GM12878 (cell line): ENCODE data around the gene OLIG3. TPM values are rescaled to one million over a fixed set of nuclear protein-coding genes. Genes with fewer than 3 reads are reported as not detected.

ENCODE experiments used
- ATAC-seq: fragments of 200-7000 bp; cut with Tn5 transposase; 3 replicates; pipeline ENCODE4 v1.9.1; 2020; ENCODE audit warnings: mild to moderate bottlenecking, moderate library complexity
- BruUV-seq: library from RNA; stranded (reverse); fragments of 400-500 nt; replicated peaks from 2 replicates; lab custom pipeline; 2021; lab: Mats Ljungman, UMichigan
- CTCF ChIA-PET: fragments of 300-600 bp; sonication (Branson Sonifier 250); formaldehyde crosslinking; extraction: SDS; loops from one replicate; lab custom pipeline; 2021; ENCODE audit warnings: inconsistent platforms; lab: Yijun Ruan, JAX
- POLR2A ChIA-PET: fragments of 350-600 bp; formaldehyde crosslinking; extraction: SDS; loops from one replicate; lab custom pipeline; 2021; ENCODE audit warnings: inconsistent platforms; lab: Charles Lee
- RAD21 ChIA-PET: fragments of 300-600 bp; sonication (Branson Sonifier 250); formaldehyde crosslinking; loops from one replicate; lab custom pipeline; 2023; ENCODE audit warnings: antibody characterized with exemption; ENCODE audit not compliant: unreplicated experiment; lab: Charles Lee
- SMC1A ChIA-PET: fragments of 300-600 bp; sonication (Branson Sonifier 250); formaldehyde crosslinking; loops from one replicate; lab custom pipeline; 2023; ENCODE audit not compliant: unreplicated experiment, uncharacterized antibody; lab: Charles Lee
- DNase-seq: peaks from one replicate; pipeline ENCODE4 v3.0.0-alpha.2; 2011; ENCODE audit warnings: low read depth, low spot score
- FAIRE-seq: peaks from 3 replicates; lab custom pipeline; 2011; peaks lifted over from hg19 to GRCh38; lab: Jason Lieb, UNC
- H2AFZ ChIP-seq: 2 replicates; pipeline ENCODE4 v1.6.0; 2011; ENCODE audit warnings: low read depth, low read length, control low read depth; ENCODE audit not compliant: control insufficient read depth
- H3K27ac ChIP-seq: 2 replicates; pipeline ENCODE4 v1.5.1; 2011; ENCODE audit warnings: control low read depth; ENCODE audit not compliant: control insufficient read depth, insufficient read depth
- H3K27me3 ChIP-seq, 2 experiments: replicated peaks in 1 of 2; 2 replicates each; pipeline versions ENCODE4 v1.6.0 to v1.6.1; 2011; ENCODE audit warnings: low read length in 1 of 2; ENCODE audit not compliant: control insufficient read depth in 2 of 2, insufficient read depth in 2 of 2
- H3K36me3 ChIP-seq, 2 experiments: 2 replicates each; pipeline ENCODE4 v1.5.1; 2011; ENCODE audit warnings: low read length in 1 of 2; ENCODE audit not compliant: control insufficient read depth in 2 of 2, insufficient read depth in 2 of 2
- H3K4me1 ChIP-seq: 2 replicates; pipeline ENCODE4 v1.6.1; 2011; ENCODE audit warnings: mild to moderate bottlenecking, low read length, moderate library complexity, mixed read lengths; ENCODE audit not compliant: control insufficient read depth, insufficient read depth
- H3K4me2 ChIP-seq: 2 replicates; pipeline ENCODE4 v1.6.0; 2011; ENCODE audit warnings: control low read depth; ENCODE audit not compliant: control insufficient read depth, insufficient read depth
- H3K4me3 ChIP-seq: fragments of 200-600 bp; sonication (generic); 2 replicates; pipeline ENCODE4 v1.5.1; 2016
- H3K79me2 ChIP-seq: 2 replicates; pipeline ENCODE4 v1.6.0; 2011; ENCODE audit warnings: low read length; ENCODE audit not compliant: control insufficient read depth, insufficient read depth
- H3K9ac ChIP-seq: 2 replicates; pipeline ENCODE4 v1.8.0; 2011; ENCODE audit warnings: low read length, control low read depth, mixed read lengths; ENCODE audit not compliant: control insufficient read depth, insufficient read depth
- H3K9me3 ChIP-seq: replicated peaks from 3 replicates; pipeline ENCODE4 v1.5.1; 2011; ENCODE audit warnings: mild to moderate bottlenecking, low read length; ENCODE audit not compliant: control insufficient read depth, insufficient read depth
- H4K20me1 ChIP-seq: 2 replicates; pipeline ENCODE4 v1.6.0; 2011; ENCODE audit not compliant: control insufficient read depth, insufficient read depth
- CBFB ChIP-seq: IDR thresholded peaks from 2 replicates; pipeline ENCODE4 v1.6.1; 2016; ENCODE audit warnings: antibody characterized with exemption, low read depth
- ETV6 ChIP-seq, 2 experiments: fragments of 450-650 bp in 1 of 2; IDR thresholded peaks in 1 of 2; conservative IDR thresholded peaks in 1 of 2; 2 replicates each; pipeline ENCODE4 v1.6.1; 2014; ENCODE audit warnings: antibody characterized with exemption in 1 of 2, borderline replicate concordance in 1 of 2, low read depth in 1 of 2, mild to moderate bottlenecking in 1 of 2, moderate library complexity in 1 of 2
- HDAC2 ChIP-seq: fragments of 200-600 bp; sonication (generic); IDR thresholded peaks from 2 replicates; pipeline ENCODE4 v1.6.1; 2017
- HDGF ChIP-seq: fragments of 450-650 bp; IDR thresholded peaks from 2 replicates; pipeline ENCODE4 v1.6.1; 2016; ENCODE audit warnings: antibody characterized with exemption
- JUND ChIP-seq: IDR thresholded peaks from 2 replicates; pipeline ENCODE4 v1.6.1; 2012; ENCODE audit warnings: low read depth, mild to moderate bottlenecking, low read length, improper control_type of control experiment, moderate library complexity
- KAT2A ChIP-seq: conservative IDR thresholded peaks from 2 replicates; pipeline ENCODE4 v1.6.1; 2011; ENCODE audit warnings: low read depth, low read length; ENCODE audit not compliant: control insufficient read depth
- KLF5 ChIP-seq: fragments of 450-650 bp; IDR thresholded peaks from 2 replicates; pipeline ENCODE4 v1.6.1; 2014; ENCODE audit warnings: mild to moderate bottlenecking; ENCODE audit not compliant: partially characterized antibody
- SIN3A ChIP-seq: IDR thresholded peaks from 2 replicates; pipeline ENCODE4 v1.6.1; 2012; ENCODE audit warnings: low read depth, low read length, improper control_type of control experiment
- SREBF1 ChIP-seq: IDR thresholded peaks from 2 replicates; pipeline ENCODE4 v1.6.1; 2012; ENCODE audit warnings: mild to moderate bottlenecking, low read length
- SUPT20H ChIP-seq: IDR thresholded peaks from 2 replicates; pipeline ENCODE4 v1.6.1; 2011; ENCODE audit warnings: low read depth, mild to moderate bottlenecking, low read length, moderate library complexity, borderline replicate concordance; ENCODE audit not compliant: control insufficient read depth
- TCF3 ChIP-seq: IDR thresholded peaks from 2 replicates; pipeline ENCODE4 v1.6.1; 2012; ENCODE audit warnings: low read depth, mild to moderate bottlenecking, low read length, borderline replicate concordance; ENCODE audit not compliant: insufficient read depth
- ZNF217 ChIP-seq: fragments of 450-650 bp; IDR thresholded peaks from 2 replicates; pipeline ENCODE4 v1.6.1; 2017; ENCODE audit warnings: antibody characterized with exemption, mild to moderate bottlenecking
- ZNF24 ChIP-seq: fragments of 450-650 bp; IDR thresholded peaks from 2 replicates; pipeline ENCODE4 v1.6.1; 2017; ENCODE audit warnings: antibody characterized with exemption, mild to moderate bottlenecking
- ZSCAN29 ChIP-seq: fragments of 450-650 bp; IDR thresholded peaks from 2 replicates; pipeline ENCODE4 v1.6.1; 2017; ENCODE audit warnings: mild to moderate bottlenecking, moderate library complexity
- WGBS: methylation state at CpG from one replicate; pipeline ENCODE4 v1.1.6; 2016; ENCODE audit warnings: low lambda C conversion rate; ENCODE audit not compliant: insufficient replicate concordance, insufficient coverage; ENCODE audit errors: missing lambda C conversion rate; 5-methylcytosine and 5-hydroxymethylcytosine counted together
- in situ Hi-C: fragments of 300-500 bp; cut with MboI; formaldehyde crosslinking; loops from 9 replicates; pipeline ENCODE4 v1.14.3; 2018; ENCODE audit warnings: mixed read lengths
- intact Hi-C: fragments of 100-400 bp; cut with micrococcal nuclease; formaldehyde crosslinking; loops from one replicate; pipeline ENCODE4 v1.14.2; 2022; ENCODE audit not compliant: unreplicated experiment
- polyA plus RNA-seq, 11 experiments: library from polyadenylated mRNA; depleted of rRNA in 4 of 11; unstranded in 6 of 11; stranded (reverse) in 5 of 11; fragments of >200 nt; fragmentation: Nextera tagmentation in 4 of 11; fragmentation: Illumina TruSeq in 1 of 11; extraction: Ambion mirVana in 4 of 11; extraction: Trizol in 1 of 11; gene quantifications; 1 replicate in 1 of 11; 2 replicates in 10 of 11; pipeline versions ENCODE4 v1.2.1 to v1.2.3, GENCODE V29; 2011 to 2016; ENCODE audit warnings: inconsistent platforms in 2 of 11, missing spikeins in 2 of 11, low read depth in 1 of 11
- total RNA-seq, 4 experiments: library from RNA; depleted of rRNA in 3 of 4; stranded (reverse); fragments of >200 nt in 3 of 4; fragmentation: Illumina TruSeq in 1 of 4; extraction: Trizol in 1 of 4; gene quantifications; 2 replicates each; pipeline versions ENCODE4 v1.2.1 to v1.2.3, GENCODE V29; 2013 to 2021
- TF ChIP-seq, protein P1 (sequence below): fragments of 450-650 bp; IDR thresholded peaks from 2 replicates; pipeline ENCODE4 v1.6.1; 2018; ENCODE audit warnings: mild to moderate bottlenecking, low read depth, moderate library complexity; ENCODE audit not compliant: partially characterized antibody
- TF ChIP-seq, protein P2 (sequence below): IDR thresholded peaks from 2 replicates; pipeline ENCODE4 v1.6.1; 2011; ENCODE audit warnings: low read depth, mild to moderate bottlenecking, low read length, moderate library complexity, borderline replicate concordance; ENCODE audit errors: extremely low read depth

The OLIG3 gene
- total and polyA plus RNA-seq, 10 of the 15 experiments (the other 5 are each of a cell fraction or from before 2014, with no cell fraction given), result not detected

DNA sequence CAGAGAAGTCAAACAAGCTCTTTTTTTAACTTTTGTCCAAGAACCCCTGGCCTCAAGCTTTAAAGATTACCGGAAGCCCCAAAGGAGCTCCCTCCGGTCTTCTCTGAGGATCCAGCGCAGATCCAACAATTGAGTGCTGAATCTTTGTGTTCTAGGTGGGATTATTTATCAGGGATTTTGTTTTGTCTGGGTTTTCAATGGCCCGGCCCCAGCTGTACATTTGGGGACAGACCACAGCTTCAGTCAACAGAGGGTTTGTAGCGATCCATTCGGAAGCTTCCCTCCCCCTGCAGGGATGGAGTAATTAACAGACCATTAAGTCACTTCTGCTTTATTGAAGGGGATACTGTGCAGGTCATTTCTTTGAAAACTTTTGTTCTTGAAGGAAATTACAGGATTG lies 7.8 kb downstream of the OLIG3 start:
- H3K9me3 ChIP-seq, result no peaks in the 10 kb centered on the region; the same call in 2 of the 3 replicates
- no peak for DNase-seq
- TF ChIP-seq TCF3 (no peak), KAT2A (no peak), SREBF1 (no peak), HDAC2 (no peak)
- TF ChIP-seq, all 136 proteins: peak for 0
- ChIA-PET CTCF (no interaction called here), RAD21 (no interaction called here), SMC1A (no interaction called here), POLR2A (no interaction called here)
- H2AFZ ChIP-seq, result no peak overlapping the region
- 32% methylated on average over 6 of the region's 6 CpGs for WGBS
- ATAC-seq, result no peak
- no peak overlapping the region for H3K4me3 ChIP-seq
- no TSS peak for BruUV-seq
- no peak overlapping the region for H3K4me2 ChIP-seq
- FAIRE-seq, result no peak
- no peaks in the 10 kb centered on the region for H3K36me3 ChIP-seq
- H3K9ac ChIP-seq, result no peak overlapping the region
- in situ Hi-C loops, result no loop called here
- H3K27ac ChIP-seq, result no peak overlapping the region
- H3K4me1 ChIP-seq, result no peaks in the 10 kb centered on the region
- H4K20me1 ChIP-seq, result no peaks in the 10 kb centered on the region
- peaks cover 24 to 38% of the 10 kb centered on the region in 2 experiments for H3K27me3 ChIP-seq
- H3K79me2 ChIP-seq, result no peaks in the 10 kb centered on the region
- intact Hi-C loops, result no loop called here

DNA sequence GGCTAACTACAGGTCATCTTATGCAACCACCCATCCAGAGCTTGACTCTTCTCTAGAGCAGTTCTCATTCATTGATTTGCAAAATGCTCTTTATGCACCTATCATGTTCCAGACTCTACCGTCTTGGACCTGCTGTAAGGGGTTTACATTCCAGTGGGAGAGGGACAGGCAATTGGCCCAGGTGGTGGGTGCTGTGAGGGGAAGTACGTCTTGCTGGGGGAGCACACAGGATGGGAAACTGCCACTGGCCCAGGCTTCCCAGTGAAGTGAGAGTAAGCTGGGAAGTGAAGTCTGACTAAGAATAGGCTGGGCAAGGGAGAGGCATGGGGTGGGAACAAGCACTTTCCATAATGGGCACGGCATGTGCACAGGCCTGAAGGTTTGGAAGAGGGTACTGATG lies 13.8 kb downstream of the OLIG3 start:
- H3K9ac ChIP-seq, result no peak overlapping the region
- CTCF ChIA-PET, result interaction anchor here (1.4 kb wide), 1 partner anchor 64 kb away, joined by 3 read pairs; no protein-coding TSS in a partner anchor
- no peak for ATAC-seq
- RAD21 ChIA-PET, result no interaction called here
- SMC1A ChIA-PET, result interaction anchor here (0.6 kb wide), 1 partner anchor 780 kb away, joined by 3 read pairs; no protein-coding TSS in a partner anchor
- H2AFZ ChIP-seq, result no peak overlapping the region
- H3K4me3 ChIP-seq, result no peak overlapping the region
- intact Hi-C loops, result no loop called here
- in situ Hi-C loops, result no loop called here
- 1% methylated on average over 3 of the region's 3 CpGs for WGBS
- no TSS peak for BruUV-seq
- H3K27ac ChIP-seq, result no peak overlapping the region
- no peaks in the 10 kb centered on the region for H3K79me2 ChIP-seq
- H3K36me3 ChIP-seq, result no peaks in the 10 kb centered on the region
- H3K4me1 ChIP-seq, result no peaks in the 10 kb centered on the region
- POLR2A ChIA-PET, result interaction anchor here (0.6 kb wide), 1 partner anchor 60 kb away, joined by 5 read pairs; no protein-coding TSS in a partner anchor
- H3K4me2 ChIP-seq, result no peak overlapping the region
- no peak for DNase-seq
- H3K27me3 ChIP-seq, result peaks cover 3 to 4% of the 10 kb centered on the region in 2 experiments; a peak in 2 of 4 replicates
- H4K20me1 ChIP-seq, result no peaks in the 10 kb centered on the region
- TF ChIP-seq KLF5 (no peak), ETV6 (conservative IDR thresholded peaks at IDR 0.05 in 1 of 2, IDR thresholded peaks at IDR 0.05 in 1 of 2; ENCODE audit: borderline replicate concordance in 1 of 2, low read depth in 1 of 2) (no peak), ZNF24 (no peak), SIN3A (no peak), JUND (no peak), ZNF217 (no peak), CBFB (no peak), SUPT20H (no peak), HDGF (no peak), ZSCAN29 (no peak)
- TF ChIP-seq, protein P1, sequence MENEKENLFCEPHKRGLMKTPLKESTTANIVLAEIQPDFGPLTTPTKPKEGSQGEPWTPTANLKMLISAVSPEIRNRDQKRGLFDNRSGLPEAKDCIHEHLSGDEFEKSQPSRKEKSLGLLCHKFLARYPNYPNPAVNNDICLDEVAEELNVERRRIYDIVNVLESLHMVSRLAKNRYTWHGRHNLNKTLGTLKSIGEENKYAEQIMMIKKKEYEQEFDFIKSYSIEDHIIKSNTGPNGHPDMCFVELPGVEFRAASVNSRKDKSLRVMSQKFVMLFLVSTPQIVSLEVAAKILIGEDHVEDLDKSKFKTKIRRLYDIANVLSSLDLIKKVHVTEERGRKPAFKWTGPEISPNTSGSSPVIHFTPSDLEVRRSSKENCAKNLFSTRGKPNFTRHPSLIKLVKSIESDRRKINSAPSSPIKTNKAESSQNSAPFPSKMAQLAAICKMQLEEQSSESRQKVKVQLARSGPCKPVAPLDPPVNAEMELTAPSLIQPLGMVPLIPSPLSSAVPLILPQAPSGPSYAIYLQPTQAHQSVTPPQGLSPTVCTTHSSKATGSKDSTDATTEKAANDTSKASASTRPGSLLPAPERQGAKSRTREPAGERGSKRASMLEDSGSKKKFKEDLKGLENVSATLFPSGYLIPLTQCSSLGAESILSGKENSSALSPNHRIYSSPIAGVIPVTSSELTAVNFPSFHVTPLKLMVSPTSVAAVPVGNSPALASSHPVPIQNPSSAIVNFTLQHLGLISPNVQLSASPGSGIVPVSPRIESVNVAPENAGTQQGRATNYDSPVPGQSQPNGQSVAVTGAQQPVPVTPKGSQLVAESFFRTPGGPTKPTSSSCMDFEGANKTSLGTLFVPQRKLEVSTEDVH, result no peak
- TF ChIP-seq, protein P2, sequence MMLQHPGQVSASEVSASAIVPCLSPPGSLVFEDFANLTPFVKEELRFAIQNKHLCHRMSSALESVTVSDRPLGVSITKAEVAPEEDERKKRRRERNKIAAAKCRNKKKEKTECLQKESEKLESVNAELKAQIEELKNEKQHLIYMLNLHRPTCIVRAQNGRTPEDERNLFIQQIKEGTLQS, result no peak
- TF ChIP-seq, all 136 proteins: peak for 0
- FAIRE-seq, result no peak
- H3K9me3 ChIP-seq, result no peaks in the 10 kb centered on the region; the same call in 2 of the 3 replicates
